ENCODE results near the gene PIK3R6.
A peak's percentile ranks its signal among the peaks of the same experiment; 100 is the strongest.

The PIK3R6 gene

GRCh38 chr17:8867361-8867981 is at the start of gene PIK3R6:
Gene PIK3R6 (minus strand): TSS chr17:8867674. CDS start chr17:8849794, 17,880 bp downstream.
- peak within 1 kb of the TSS in 1 of 2 donors; percentile 23 for H3K27ac ChIP-seq (ENCODE audit: low read depth in 2 of 2, low read length in 2 of 2)
- H3K4me1 ChIP-seq (ENCODE audit: control insufficient read depth in 2 of 2, insufficient read depth in 2 of 2, low read length in 2 of 2): no peaks in the 10 kb centered on the region
- no peaks in the 10 kb centered on the region for H3K9me3 ChIP-seq (ENCODE audit: control insufficient read depth in 2 of 2, low read length in 2 of 2)
- H3K36me3 ChIP-seq (ENCODE audit: control insufficient read depth in 2 of 2, insufficient read depth in 2 of 2, low read length in 2 of 2): no peaks in the 10 kb centered on the region
- H3K9ac ChIP-seq (ENCODE audit: low read depth in 1 of 2, low read length in 2 of 2): peak within 1 kb of the TSS in 1 of 2 donors; percentile 32
- peaks cover 0 to 3% of the 10 kb centered on the region in 2 donors for H3K27me3 ChIP-seq (ENCODE audit: control insufficient read depth in 2 of 2, insufficient read depth in 2 of 2, low read length in 2 of 2)
- H3K4me3 ChIP-seq (ENCODE audit: low read length in 2 of 2): peak within 1 kb of the TSS in 1 of 2 donors; percentile 46

- Histone ChIP-seq H3K27me3 (ENCODE audit: control insufficient read depth in 2 of 2, insufficient read depth in 2 of 2, low read length in 2 of 2) (no peaks in the 10 kb centered on the region), H3K4me3 (ENCODE audit: low read length in 2 of 2) (no peak overlapping the region), H3K27ac (ENCODE audit: low read depth in 2 of 2, low read length in 2 of 2) (no peak overlapping the region), H3K9me3 (ENCODE audit: control insufficient read depth in 2 of 2, low read length in 2 of 2) (peaks cover 0 to 2% of the 10 kb centered on the region in 2 donors), H3K4me1 (ENCODE audit: control insufficient read depth in 2 of 2, insufficient read depth in 2 of 2, low read length in 2 of 2) (peaks cover 0 to 2% of the 10 kb centered on the region in 2 donors), H3K36me3 (ENCODE audit: control insufficient read depth in 2 of 2, insufficient read depth in 2 of 2, low read length in 2 of 2) (no peaks in the 10 kb centered on the region), H3K9ac (ENCODE audit: low read depth in 1 of 2, low read length in 2 of 2) (no peak overlapping the region)
Measured at GRCh38 chr17:8916466-8916865, 49.0 kb upstream of the PIK3R6 start.

- H3K4me3 ChIP-seq (ENCODE audit: low read length in 2 of 2): no peak overlapping the region
- peaks cover 0 to 2% of the 10 kb centered on the region in 2 donors for H3K4me1 ChIP-seq (ENCODE audit: control insufficient read depth in 2 of 2, insufficient read depth in 2 of 2, low read length in 2 of 2)
- H3K27ac ChIP-seq (ENCODE audit: low read depth in 2 of 2, low read length in 2 of 2): no peak overlapping the region
- H3K36me3 ChIP-seq (ENCODE audit: control insufficient read depth in 2 of 2, insufficient read depth in 2 of 2, low read length in 2 of 2): no peaks in the 10 kb centered on the region
- H3K9ac ChIP-seq (ENCODE audit: low read depth in 1 of 2, low read length in 2 of 2): no peak overlapping the region
- peaks cover 0 to 2% of the 10 kb centered on the region in 2 donors for H3K9me3 ChIP-seq (ENCODE audit: control insufficient read depth in 2 of 2, low read length in 2 of 2)
- H3K27me3 ChIP-seq (ENCODE audit: control insufficient read depth in 2 of 2, insufficient read depth in 2 of 2, low read length in 2 of 2): no peaks in the 10 kb centered on the region
Measured at GRCh38 chr17:8914554-8914953, 47.1 kb upstream of the PIK3R6 start.

- Histone ChIP-seq H3K9ac (ENCODE audit: low read depth in 1 of 2, low read length in 2 of 2) (no peak overlapping the region), H3K4me1 (ENCODE audit: control insufficient read depth in 2 of 2, insufficient read depth in 2 of 2, low read length in 2 of 2) (peaks cover 0 to 2% of the 10 kb centered on the region in 2 donors), H3K27me3 (ENCODE audit: control insufficient read depth in 2 of 2, insufficient read depth in 2 of 2, low read length in 2 of 2) (no peaks in the 10 kb centered on the region)
Measured at GRCh38 chr17:8913879-8914278, 46.4 kb upstream of the PIK3R6 start.

GRCh38 chr17:8913091-8913490 is 45.6 kb upstream of the PIK3R6 start:
- Histone ChIP-seq H3K27ac (ENCODE audit: low read depth in 2 of 2, low read length in 2 of 2) (no peak overlapping the region), H3K27me3 (ENCODE audit: control insufficient read depth in 2 of 2, insufficient read depth in 2 of 2, low read length in 2 of 2) (no peaks in the 10 kb centered on the region), H3K4me1 (ENCODE audit: control insufficient read depth in 2 of 2, insufficient read depth in 2 of 2, low read length in 2 of 2) (peaks cover 0 to 2% of the 10 kb centered on the region in 2 donors), H3K9me3 (ENCODE audit: control insufficient read depth in 2 of 2, low read length in 2 of 2) (no peaks in the 10 kb centered on the region), H3K9ac (ENCODE audit: low read depth in 1 of 2, low read length in 2 of 2) (no peak overlapping the region), H3K36me3 (ENCODE audit: control insufficient read depth in 2 of 2, insufficient read depth in 2 of 2, low read length in 2 of 2) (no peaks in the 10 kb centered on the region), H3K4me3 (ENCODE audit: low read length in 2 of 2) (no peak overlapping the region)

More at GRCh38 chr17:8913879-8914278, 46.4 kb upstream of the PIK3R6 start:
- H3K4me3 ChIP-seq (ENCODE audit: low read length in 2 of 2): no peak overlapping the region
- H3K36me3 ChIP-seq (ENCODE audit: control insufficient read depth in 2 of 2, insufficient read depth in 2 of 2, low read length in 2 of 2): no peaks in the 10 kb centered on the region
- peaks cover 0 to 2% of the 10 kb centered on the region in 2 donors for H3K9me3 ChIP-seq (ENCODE audit: control insufficient read depth in 2 of 2, low read length in 2 of 2)
- no peak overlapping the region for H3K27ac ChIP-seq (ENCODE audit: low read depth in 2 of 2, low read length in 2 of 2)

GRCh38 chr17:8912084-8912981 is 44.9 kb upstream of the PIK3R6 start:
- peaks cover 0 to 2% of the 10 kb centered on the region in 2 donors for H3K4me1 ChIP-seq (ENCODE audit: control insufficient read depth in 2 of 2, insufficient read depth in 2 of 2, low read length in 2 of 2)
- H3K36me3 ChIP-seq (ENCODE audit: control insufficient read depth in 2 of 2, insufficient read depth in 2 of 2, low read length in 2 of 2): no peaks in the 10 kb centered on the region
- no peak overlapping the region for H3K27ac ChIP-seq (ENCODE audit: low read depth in 2 of 2, low read length in 2 of 2)
- no peak overlapping the region for H3K4me3 ChIP-seq (ENCODE audit: low read length in 2 of 2)
- H3K27me3 ChIP-seq (ENCODE audit: control insufficient read depth in 2 of 2, insufficient read depth in 2 of 2, low read length in 2 of 2): no peaks in the 10 kb centered on the region
- H3K9me3 ChIP-seq (ENCODE audit: control insufficient read depth in 2 of 2, low read length in 2 of 2): no peaks in the 10 kb centered on the region
- H3K9ac ChIP-seq (ENCODE audit: low read depth in 1 of 2, low read length in 2 of 2): no peak overlapping the region

GRCh38 chr17:8910969-8911604 is 43.6 kb upstream of the PIK3R6 start:
- Histone ChIP-seq H3K27me3 (ENCODE audit: control insufficient read depth in 2 of 2, insufficient read depth in 2 of 2, low read length in 2 of 2) (no peaks in the 10 kb centered on the region), H3K4me1 (ENCODE audit: control insufficient read depth in 2 of 2, insufficient read depth in 2 of 2, low read length in 2 of 2) (peaks cover 0 to 2% of the 10 kb centered on the region in 2 donors), H3K9ac (ENCODE audit: low read depth in 1 of 2, low read length in 2 of 2) (no peak overlapping the region), H3K9me3 (ENCODE audit: control insufficient read depth in 2 of 2, low read length in 2 of 2) (no peaks in the 10 kb centered on the region), H3K36me3 (ENCODE audit: control insufficient read depth in 2 of 2, insufficient read depth in 2 of 2, low read length in 2 of 2) (no peaks in the 10 kb centered on the region), H3K4me3 (ENCODE audit: low read length in 2 of 2) (no peak overlapping the region), H3K27ac (ENCODE audit: low read depth in 2 of 2, low read length in 2 of 2) (no peak overlapping the region)

GRCh38 chr17:8909586-8910270 is 42.3 kb upstream of the PIK3R6 start:
- no peak overlapping the region for H3K27ac ChIP-seq (ENCODE audit: low read depth in 2 of 2, low read length in 2 of 2)
- H3K36me3 ChIP-seq (ENCODE audit: control insufficient read depth in 2 of 2, insufficient read depth in 2 of 2, low read length in 2 of 2): peaks cover 0 to 6% of the 10 kb centered on the region in 2 donors
- H3K4me3 ChIP-seq (ENCODE audit: low read length in 2 of 2): no peak overlapping the region
- H3K27me3 ChIP-seq (ENCODE audit: control insufficient read depth in 2 of 2, insufficient read depth in 2 of 2, low read length in 2 of 2): no peaks in the 10 kb centered on the region
- no peaks in the 10 kb centered on the region for H3K4me1 ChIP-seq (ENCODE audit: control insufficient read depth in 2 of 2, insufficient read depth in 2 of 2, low read length in 2 of 2)
- no peaks in the 10 kb centered on the region for H3K9me3 ChIP-seq (ENCODE audit: control insufficient read depth in 2 of 2, low read length in 2 of 2)
- H3K9ac ChIP-seq (ENCODE audit: low read depth in 1 of 2, low read length in 2 of 2): no peak overlapping the region

- peaks cover 0 to 9% of the 10 kb centered on the region in 2 donors for H3K36me3 ChIP-seq (ENCODE audit: control insufficient read depth in 2 of 2, insufficient read depth in 2 of 2, low read length in 2 of 2)
- H3K4me1 ChIP-seq (ENCODE audit: control insufficient read depth in 2 of 2, insufficient read depth in 2 of 2, low read length in 2 of 2): no peaks in the 10 kb centered on the region
- H3K4me3 ChIP-seq (ENCODE audit: low read length in 2 of 2): no peak overlapping the region
- no peaks in the 10 kb centered on the region for H3K9me3 ChIP-seq (ENCODE audit: control insufficient read depth in 2 of 2, low read length in 2 of 2)
- H3K9ac ChIP-seq (ENCODE audit: low read depth in 1 of 2, low read length in 2 of 2): no peak overlapping the region
- no peaks in the 10 kb centered on the region for H3K27me3 ChIP-seq (ENCODE audit: control insufficient read depth in 2 of 2, insufficient read depth in 2 of 2, low read length in 2 of 2)
- no peak overlapping the region for H3K27ac ChIP-seq (ENCODE audit: low read depth in 2 of 2, low read length in 2 of 2)
Measured at GRCh38 chr17:8905331-8905730, 37.9 kb upstream of the PIK3R6 start.
